ENCODE results near the gene P2RY12.

DNA sequence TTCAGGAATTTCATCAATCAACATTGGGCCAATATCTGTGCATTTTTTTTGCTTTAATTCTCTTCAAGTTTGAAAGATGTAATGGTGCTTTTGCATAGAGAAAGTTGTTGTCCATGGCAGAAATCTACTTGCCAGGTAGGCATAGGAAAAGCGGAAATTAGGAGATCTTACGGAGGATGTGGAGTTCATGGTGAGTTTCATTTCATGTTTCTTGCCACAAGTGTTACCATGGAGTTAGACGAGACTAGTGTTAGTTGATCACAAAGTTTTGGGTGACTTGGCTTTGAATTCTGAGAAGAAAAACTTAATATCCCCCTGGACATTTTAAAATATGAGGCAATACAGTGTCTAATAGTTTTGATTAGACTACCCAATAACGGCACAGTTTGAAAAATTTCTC is 54.2 kb downstream of the P2RY12 start:
- TF ChIP-seq, protein P1, sequence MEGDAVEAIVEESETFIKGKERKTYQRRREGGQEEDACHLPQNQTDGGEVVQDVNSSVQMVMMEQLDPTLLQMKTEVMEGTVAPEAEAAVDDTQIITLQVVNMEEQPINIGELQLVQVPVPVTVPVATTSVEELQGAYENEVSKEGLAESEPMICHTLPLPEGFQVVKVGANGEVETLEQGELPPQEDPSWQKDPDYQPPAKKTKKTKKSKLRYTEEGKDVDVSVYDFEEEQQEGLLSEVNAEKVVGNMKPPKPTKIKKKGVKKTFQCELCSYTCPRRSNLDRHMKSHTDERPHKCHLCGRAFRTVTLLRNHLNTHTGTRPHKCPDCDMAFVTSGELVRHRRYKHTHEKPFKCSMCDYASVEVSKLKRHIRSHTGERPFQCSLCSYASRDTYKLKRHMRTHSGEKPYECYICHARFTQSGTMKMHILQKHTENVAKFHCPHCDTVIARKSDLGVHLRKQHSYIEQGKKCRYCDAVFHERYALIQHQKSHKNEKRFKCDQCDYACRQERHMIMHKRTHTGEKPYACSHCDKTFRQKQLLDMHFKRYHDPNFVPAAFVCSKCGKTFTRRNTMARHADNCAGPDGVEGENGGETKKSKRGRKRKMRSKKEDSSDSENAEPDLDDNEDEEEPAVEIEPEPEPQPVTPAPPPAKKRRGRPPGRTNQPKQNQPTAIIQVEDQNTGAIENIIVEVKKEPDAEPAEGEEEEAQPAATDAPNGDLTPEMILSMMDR (IDR thresholded peaks at IDR 0.05): no peak
- TF ChIP-seq POLR2AphosphoS5 (IDR thresholded peaks at IDR 0.05) (no peak), EP300 (IDR thresholded peaks at IDR 0.05) (no peak), POLR2A (IDR thresholded peaks at IDR 0.05) (no peak)
